ENCODE results near the gene PRKAG2.

PRKAG2 gene

DNA sequence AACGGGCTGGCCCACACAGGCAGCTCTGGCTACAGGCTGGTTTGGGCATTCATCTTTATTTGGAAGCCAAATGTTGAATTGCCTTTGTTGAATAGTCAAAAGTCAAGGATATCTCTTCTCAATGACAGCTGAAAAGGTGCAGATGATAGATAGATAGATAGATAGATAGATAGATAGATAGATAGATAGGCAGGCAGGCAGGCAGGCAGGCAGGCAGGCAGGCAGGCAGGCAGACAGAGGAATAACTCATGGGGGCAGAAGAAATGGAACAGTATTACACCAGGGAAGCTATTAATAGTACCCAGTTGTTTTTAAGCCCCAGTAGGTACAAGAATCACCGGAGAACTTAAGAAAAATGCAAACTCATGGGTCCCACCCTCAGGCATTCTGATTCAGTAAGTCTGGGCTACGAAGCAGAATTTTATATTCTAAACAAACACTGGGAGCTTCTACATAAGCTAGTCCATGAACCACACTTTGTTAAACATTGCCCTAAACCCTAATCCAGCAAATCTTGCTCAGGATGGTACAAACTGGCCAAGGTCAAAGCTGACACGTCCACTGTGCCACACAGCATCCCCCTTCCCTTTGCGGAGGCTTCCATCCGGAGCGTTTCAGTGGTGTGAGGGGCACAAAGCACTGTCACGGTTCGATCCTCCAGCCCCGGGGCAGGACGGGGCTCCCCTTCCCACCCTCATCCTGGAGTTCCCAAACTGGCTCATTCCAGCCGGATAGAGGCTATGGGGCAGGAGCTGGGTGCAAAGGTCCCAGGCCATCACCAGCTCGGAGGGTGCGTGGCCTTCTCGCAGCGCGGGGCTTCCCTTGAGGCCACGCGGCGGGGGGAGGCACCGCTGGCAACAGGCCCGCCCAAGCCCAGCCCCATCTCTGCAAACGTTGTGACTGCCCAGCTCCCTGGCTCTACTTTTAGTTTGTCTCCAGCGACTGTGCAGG, 6.7 kb downstream of the PRKAG2 start:
- H3K27ac ChIP-seq, result no peak overlapping the region
- CTCF ChIA-PET, result interaction anchor here (0.6 kb wide), 2 partner anchors 19 to 87 kb away, joined by 3 to 4 read pairs; no protein-coding TSS in a partner anchor
- no peak for DNase-seq (ENCODE audit: low spot score)
- POLR2A ChIA-PET (ENCODE audit: low non-redundant PET), result no interaction called here
- TF ChIP-seq, protein P1, sequence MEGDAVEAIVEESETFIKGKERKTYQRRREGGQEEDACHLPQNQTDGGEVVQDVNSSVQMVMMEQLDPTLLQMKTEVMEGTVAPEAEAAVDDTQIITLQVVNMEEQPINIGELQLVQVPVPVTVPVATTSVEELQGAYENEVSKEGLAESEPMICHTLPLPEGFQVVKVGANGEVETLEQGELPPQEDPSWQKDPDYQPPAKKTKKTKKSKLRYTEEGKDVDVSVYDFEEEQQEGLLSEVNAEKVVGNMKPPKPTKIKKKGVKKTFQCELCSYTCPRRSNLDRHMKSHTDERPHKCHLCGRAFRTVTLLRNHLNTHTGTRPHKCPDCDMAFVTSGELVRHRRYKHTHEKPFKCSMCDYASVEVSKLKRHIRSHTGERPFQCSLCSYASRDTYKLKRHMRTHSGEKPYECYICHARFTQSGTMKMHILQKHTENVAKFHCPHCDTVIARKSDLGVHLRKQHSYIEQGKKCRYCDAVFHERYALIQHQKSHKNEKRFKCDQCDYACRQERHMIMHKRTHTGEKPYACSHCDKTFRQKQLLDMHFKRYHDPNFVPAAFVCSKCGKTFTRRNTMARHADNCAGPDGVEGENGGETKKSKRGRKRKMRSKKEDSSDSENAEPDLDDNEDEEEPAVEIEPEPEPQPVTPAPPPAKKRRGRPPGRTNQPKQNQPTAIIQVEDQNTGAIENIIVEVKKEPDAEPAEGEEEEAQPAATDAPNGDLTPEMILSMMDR (conservative IDR thresholded peaks at IDR 0.05; ENCODE audit: low read depth), result no peak

DNA sequence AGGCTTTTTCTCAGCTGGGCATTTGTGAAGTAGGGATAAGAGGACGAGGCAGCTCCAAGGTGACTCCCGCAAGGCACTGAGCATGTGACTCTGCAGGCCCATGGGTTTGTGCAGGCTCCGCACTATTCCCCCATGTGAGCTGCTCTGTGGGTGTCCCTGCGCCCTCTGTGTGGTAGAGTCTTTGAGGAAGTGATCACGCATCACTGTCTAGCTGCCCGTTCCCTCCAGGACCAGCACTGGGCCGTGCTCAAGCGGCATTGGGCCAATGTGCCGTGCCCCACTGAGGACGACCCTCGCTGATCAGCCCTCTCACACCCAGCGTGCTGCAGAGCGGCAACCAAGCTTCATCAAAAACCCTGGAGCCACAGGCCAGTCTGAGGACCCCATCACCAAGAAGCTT, 7.5 kb downstream of the PRKAG2 start:
- CTCF ChIA-PET, result interaction anchor here (0.6 kb wide), 1 partner anchor 19 kb away, joined by 4 read pairs; no protein-coding TSS in a partner anchor

DNA sequence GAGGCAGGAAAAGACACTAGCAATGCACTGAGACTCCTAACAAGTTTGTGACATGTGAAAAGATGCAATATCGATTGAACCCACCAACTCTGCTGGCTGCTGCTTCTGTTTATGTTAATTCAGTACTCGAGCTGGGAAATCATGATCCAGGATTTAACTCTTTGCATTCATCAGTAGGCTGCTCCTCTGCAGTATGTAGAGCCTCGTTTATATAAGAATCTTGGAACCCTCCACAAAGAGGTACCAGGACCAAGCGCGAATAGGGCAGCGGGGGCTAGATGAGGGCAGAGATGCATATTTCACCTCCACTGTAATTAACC, 7.8 kb downstream of the PRKAG2 start:
- ChIA-PET POLR2A (ENCODE audit: low non-redundant PET) (no interaction called here), CTCF (no interaction called here)
- no peak overlapping the region for H3K27ac ChIP-seq
- no peak for DNase-seq (ENCODE audit: low spot score)
- TF ChIP-seq, protein P1 (conservative IDR thresholded peaks at IDR 0.05; ENCODE audit: low read depth), result no peak

More for the DNA sequence above, 7.5 kb downstream of the PRKAG2 start:
- no peak for DNase-seq (ENCODE audit: low spot score)
- POLR2A ChIA-PET (ENCODE audit: low non-redundant PET), result no interaction called here
- H3K27ac ChIP-seq, result no peak overlapping the region
- TF ChIP-seq, protein P1 (conservative IDR thresholded peaks at IDR 0.05; ENCODE audit: low read depth), result no peak

DNA sequence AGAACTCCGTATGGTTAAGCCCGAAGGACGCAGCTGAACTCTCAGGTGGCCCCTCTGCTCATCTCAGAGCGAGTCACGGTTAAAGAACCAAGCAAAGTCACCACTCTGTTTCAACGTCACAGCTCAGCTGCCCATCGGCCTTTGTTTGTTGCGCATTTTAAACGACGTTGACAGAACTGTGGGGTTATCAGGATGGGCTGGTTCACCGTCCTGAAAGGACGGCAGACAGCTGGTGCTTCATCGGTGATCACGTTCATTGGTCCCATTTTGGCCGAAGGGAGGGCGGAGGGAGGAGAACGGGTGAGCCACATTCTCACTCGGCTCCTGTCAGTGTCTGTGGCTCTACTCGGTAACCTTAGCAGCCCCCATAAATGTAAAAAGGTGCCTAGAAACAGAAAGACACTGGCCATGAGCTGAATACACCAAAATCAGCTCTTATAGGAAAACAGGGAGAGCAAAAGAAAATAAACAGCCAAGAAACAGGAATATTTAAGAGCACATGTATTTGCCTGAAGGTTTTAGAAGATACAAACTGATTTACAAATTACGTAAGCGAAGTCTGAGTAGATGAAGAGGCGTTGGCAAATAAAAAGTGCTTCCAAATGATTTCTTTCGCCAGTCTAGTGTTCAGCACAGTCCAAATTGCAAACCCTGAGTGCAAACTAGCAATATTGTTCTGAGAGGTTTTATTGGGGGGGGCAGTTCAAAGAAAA, 8.4 kb downstream of the PRKAG2 start:
- POLR2A ChIA-PET (ENCODE audit: low non-redundant PET), result no interaction called here

DNA sequence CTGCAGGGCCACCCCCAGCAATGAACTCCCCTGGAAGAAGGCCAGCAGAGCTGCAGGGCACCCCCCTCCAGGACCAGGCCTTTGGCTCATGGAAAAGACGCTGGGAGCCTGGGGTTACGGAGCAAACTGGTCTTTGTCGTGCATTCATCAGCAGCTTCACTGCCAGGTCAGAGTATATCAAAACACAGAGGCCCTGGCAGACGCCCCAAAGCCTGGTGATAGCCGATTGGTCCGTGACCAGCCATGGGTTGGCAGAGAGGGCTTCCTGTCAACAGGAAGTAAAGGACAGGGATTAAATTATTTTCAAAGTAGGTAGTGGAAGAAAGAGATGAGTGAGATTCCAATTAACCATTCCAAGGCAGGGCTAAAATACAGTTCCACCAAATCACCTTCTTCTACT, 9.0 kb downstream of the PRKAG2 start:
- H3K27ac ChIP-seq, result no peak overlapping the region
- POLR2A ChIA-PET (ENCODE audit: low non-redundant PET), result no interaction called here
- CTCF ChIA-PET, result no interaction called here
- no peak for DNase-seq (ENCODE audit: low spot score)
- TF ChIP-seq, protein P1 (conservative IDR thresholded peaks at IDR 0.05; ENCODE audit: low read depth), result no peak

More for the DNA sequence above, 8.4 kb downstream of the PRKAG2 start:
- TF ChIP-seq, protein P1 (conservative IDR thresholded peaks at IDR 0.05; ENCODE audit: low read depth), result no peak
- CTCF ChIA-PET, result no interaction called here
- no peak overlapping the region for H3K27ac ChIP-seq
- no peak for DNase-seq (ENCODE audit: low spot score)

DNA sequence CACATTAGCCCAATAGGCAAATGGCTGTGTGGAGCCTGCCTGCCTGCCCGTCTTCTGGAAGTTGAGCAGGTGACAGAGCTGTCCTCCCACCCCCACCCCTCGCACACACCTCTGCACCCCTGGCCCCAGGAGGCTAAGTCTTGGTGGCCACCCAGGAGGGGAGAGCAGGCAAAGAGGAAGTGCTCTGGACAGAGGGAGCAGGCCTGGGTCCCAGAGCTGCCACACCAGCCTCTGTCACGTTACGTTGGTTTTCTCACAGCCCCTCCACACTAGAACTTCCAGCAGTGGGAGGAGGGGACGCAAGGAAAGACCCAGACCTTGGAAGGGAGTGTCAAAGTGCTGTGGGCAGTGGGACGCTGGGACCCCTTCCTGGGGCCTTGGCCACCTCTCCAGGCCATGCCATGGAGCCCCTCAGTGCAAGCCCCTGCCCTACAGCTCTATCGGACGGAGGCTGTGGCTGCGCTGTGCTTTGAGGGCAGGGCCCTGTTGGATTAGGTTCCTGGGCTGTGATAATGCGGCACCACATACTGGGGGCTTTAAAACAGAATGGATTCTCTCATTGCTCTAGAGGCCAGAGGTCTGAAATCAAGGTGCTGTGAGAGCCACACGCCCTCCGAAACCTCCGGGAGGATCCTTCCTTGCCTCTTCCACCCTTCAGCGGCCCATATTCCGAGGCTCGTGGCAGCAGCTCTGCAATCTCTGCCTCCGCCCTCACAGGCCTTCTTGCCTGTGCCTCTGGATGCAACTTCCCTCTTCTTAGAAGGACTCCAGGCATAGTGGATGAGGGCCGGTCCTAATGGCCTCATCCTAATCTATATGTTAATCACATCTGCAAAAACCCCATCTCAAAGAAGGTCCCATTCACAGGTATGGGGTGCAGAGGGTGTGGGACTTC, 9.9 kb downstream of the PRKAG2 start:
- ChIA-PET CTCF (no interaction called here), POLR2A (ENCODE audit: low non-redundant PET) (no interaction called here)
- no peak for DNase-seq (ENCODE audit: low spot score)
- H3K27ac ChIP-seq, result no peak overlapping the region
- TF ChIP-seq, protein P1 (conservative IDR thresholded peaks at IDR 0.05; ENCODE audit: low read depth), result no peak

Measured in RWPE1 (cell line).